SU-DHL-6 (cell line): ENCODE data around the gene MST1.

Experiments
- H2AFZ ChIP-seq: fragments of 200-600 bp; sonication (generic); 2 replicates; pipeline ENCODE4 v1.6.1; 2014; ENCODE audit warnings: low read depth, mild to moderate bottlenecking, moderate library complexity, mixed read lengths, antibody characterized with exemption, low read length; ENCODE audit not compliant: severe bottlenecking
- H3F3A ChIP-seq: fragments of 200-600 bp; shearing (Covaris generic); 2 replicates; pipeline ENCODE4 v1.6.0; 2016; ENCODE audit warnings: antibody characterized with exemption, mild to moderate bottlenecking; ENCODE audit not compliant: insufficient read depth
- H3K27ac ChIP-seq: fragments of 200-600 bp; sonication (generic); 2 replicates; pipeline ENCODE4 v1.5.1; 2016; ENCODE audit warnings: low read depth, mild to moderate bottlenecking, low read length, moderate library complexity, mixed read lengths
- H3K27me3 ChIP-seq: fragments of 200-600 bp; sonication (generic), shearing (Covaris generic); 2 replicates; pipeline ENCODE4 v1.6.0; 2014; ENCODE audit warnings: mild to moderate bottlenecking, low read length
- H3K36me3 ChIP-seq: fragments of 200-600 bp; sonication (generic); 2 replicates; pipeline ENCODE4 v1.6.1; 2014; ENCODE audit warnings: mild to moderate bottlenecking, low read length, mixed read lengths
- H3K4me2 ChIP-seq: fragments of 300-600, 200-600 bp; shearing (Covaris generic), sonication (generic); 2 replicates; pipeline ENCODE4 v1.6.0; 2014; ENCODE audit warnings: low read length, low read depth, mild to moderate bottlenecking; ENCODE audit not compliant: poor library complexity, severe bottlenecking
- H3K4me3 ChIP-seq: fragments of 200-600 bp; sonication (generic); 2 replicates; pipeline ENCODE4 v1.5.1; 2014; ENCODE audit warnings: antibody characterized with exemption, low read length, mild to moderate bottlenecking, mixed read lengths; ENCODE audit not compliant: insufficient read depth, poor library complexity, severe bottlenecking
- H3K79me2 ChIP-seq: fragments of 200-600 bp; sonication (generic); 2 replicates; pipeline ENCODE4 v1.6.1; 2014; ENCODE audit warnings: mild to moderate bottlenecking, low read length, moderate library complexity; ENCODE audit not compliant: insufficient read depth
- H3K9ac ChIP-seq: fragments of 200-600 bp; sonication (generic); 2 replicates; pipeline ENCODE4 v1.7.0; 2014; ENCODE audit warnings: mild to moderate bottlenecking, low read length
- H3K9me2 ChIP-seq: fragments of 200-600 bp; sonication (generic); replicated peaks from 2 replicates; pipeline ENCODE4 v1.6.1; 2014; ENCODE audit warnings: low read length; ENCODE audit not compliant: insufficient read depth
- H3K9me3 ChIP-seq: fragments of 200-600 bp; sonication (generic); 2 replicates; pipeline ENCODE4 v1.6.1; 2014; ENCODE audit warnings: low read length, mixed read lengths; ENCODE audit not compliant: insufficient read depth
- H4K20me1 ChIP-seq: fragments of 200-600 bp; sonication (generic); 2 replicates; pipeline ENCODE4 v1.6.1; 2014; ENCODE audit warnings: low read depth, mild to moderate bottlenecking, antibody characterized with exemption, low read length, moderate library complexity, mixed read lengths
- EZH2phosphoT487 ChIP-seq: fragments of 200-600 bp; sonication (generic), shearing (Covaris generic); conservative IDR thresholded peaks from 2 replicates; pipeline ENCODE4 v1.6.1; 2018; ENCODE audit warnings: mild to moderate bottlenecking, antibody characterized with exemption, low read length, moderate library complexity, mixed read lengths
- TF ChIP-seq, protein P1 (sequence below): fragments of 200-600 bp; sonication (generic); IDR thresholded peaks from one replicate; pipeline ENCODE4 v1.5.1; 2017; ENCODE audit warnings: antibody characterized with exemption, mild to moderate bottlenecking, low read length, moderate library complexity; ENCODE audit not compliant: insufficient read depth, poor library complexity, severe bottlenecking

Gene MST1

DNA sequence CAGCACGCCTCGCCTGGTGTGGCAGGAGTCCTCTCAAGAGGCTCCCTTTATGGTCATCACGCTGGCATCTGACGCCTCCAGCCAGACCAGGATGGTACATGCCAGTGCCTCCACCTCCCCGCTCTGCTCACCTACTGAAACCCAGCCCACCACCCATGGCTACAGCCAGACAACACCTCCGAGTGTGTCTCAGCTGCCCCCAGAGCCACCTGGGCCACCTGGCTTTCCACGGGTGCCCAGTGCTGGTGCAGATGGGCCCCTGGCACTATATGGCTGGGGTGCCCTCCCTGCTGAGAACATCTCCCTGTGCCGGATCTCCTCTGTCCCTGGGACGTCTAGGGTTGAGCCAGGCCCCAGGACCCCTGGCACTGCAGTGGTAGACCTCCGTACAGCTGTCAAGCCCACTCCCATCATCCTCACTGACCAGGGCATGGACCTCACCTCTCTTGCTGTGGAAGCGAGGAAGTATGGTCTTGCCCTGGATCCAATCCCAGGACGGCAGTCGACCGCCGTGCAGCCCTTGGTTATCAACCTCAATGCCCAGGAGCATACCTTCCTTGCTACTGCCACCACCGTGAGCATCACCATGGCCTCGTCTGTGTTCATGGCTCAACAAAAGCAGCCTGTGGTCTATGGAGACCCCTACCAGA lies 35.0 kb downstream of the MST1 start:
- H3K27ac ChIP-seq = no peak overlapping the region
- H2AFZ ChIP-seq = no peak overlapping the region
- H3F3A ChIP-seq = no peaks in the 10 kb centered on the region
- no peaks in the 10 kb centered on the region for H3K9me3 ChIP-seq
- no peaks in the 10 kb centered on the region for H3K79me2 ChIP-seq
- no peaks in the 10 kb centered on the region for H3K27me3 ChIP-seq
- no peaks in the 10 kb centered on the region for H3K9me2 ChIP-seq
- no peak overlapping the region for H3K4me3 ChIP-seq
- H3K9ac ChIP-seq = no peak overlapping the region
- no peak overlapping the region for H3K4me2 ChIP-seq
- H3K36me3 ChIP-seq = no peaks in the 10 kb centered on the region
- no peaks in the 10 kb centered on the region for H4K20me1 ChIP-seq
- TF ChIP-seq EZH2phosphoT487 = no peak
- TF ChIP-seq, protein P1, sequence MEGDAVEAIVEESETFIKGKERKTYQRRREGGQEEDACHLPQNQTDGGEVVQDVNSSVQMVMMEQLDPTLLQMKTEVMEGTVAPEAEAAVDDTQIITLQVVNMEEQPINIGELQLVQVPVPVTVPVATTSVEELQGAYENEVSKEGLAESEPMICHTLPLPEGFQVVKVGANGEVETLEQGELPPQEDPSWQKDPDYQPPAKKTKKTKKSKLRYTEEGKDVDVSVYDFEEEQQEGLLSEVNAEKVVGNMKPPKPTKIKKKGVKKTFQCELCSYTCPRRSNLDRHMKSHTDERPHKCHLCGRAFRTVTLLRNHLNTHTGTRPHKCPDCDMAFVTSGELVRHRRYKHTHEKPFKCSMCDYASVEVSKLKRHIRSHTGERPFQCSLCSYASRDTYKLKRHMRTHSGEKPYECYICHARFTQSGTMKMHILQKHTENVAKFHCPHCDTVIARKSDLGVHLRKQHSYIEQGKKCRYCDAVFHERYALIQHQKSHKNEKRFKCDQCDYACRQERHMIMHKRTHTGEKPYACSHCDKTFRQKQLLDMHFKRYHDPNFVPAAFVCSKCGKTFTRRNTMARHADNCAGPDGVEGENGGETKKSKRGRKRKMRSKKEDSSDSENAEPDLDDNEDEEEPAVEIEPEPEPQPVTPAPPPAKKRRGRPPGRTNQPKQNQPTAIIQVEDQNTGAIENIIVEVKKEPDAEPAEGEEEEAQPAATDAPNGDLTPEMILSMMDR = no peak

GRCh38 chr3:49653621-49654020 lies 35.7 kb downstream of the MST1 start:
- Histone ChIP-seq H3K79me2 (no peaks in the 10 kb centered on the region), H3K4me2 (no peak overlapping the region), H3F3A (no peaks in the 10 kb centered on the region), H3K9me3 (no peaks in the 10 kb centered on the region), H3K9ac (no peak overlapping the region), H2AFZ (no peak overlapping the region), H4K20me1 (no peaks in the 10 kb centered on the region), H3K9me2 (no peaks in the 10 kb centered on the region), H3K27ac (no peak overlapping the region), H3K36me3 (no peaks in the 10 kb centered on the region), H3K27me3 (no peaks in the 10 kb centered on the region), H3K4me3 (no peak overlapping the region)
- TF ChIP-seq EZH2phosphoT487 = no peak
- TF ChIP-seq, protein P1 = no peak

GRCh38 chr3:49652903-49653415 lies 36.3 kb downstream of the MST1 start:
- TF ChIP-seq EZH2phosphoT487 = no peak
- TF ChIP-seq, protein P1 = no peak

More at GRCh38 chr3:49652903-49653415, 36.3 kb downstream of the MST1 start:
- Histone ChIP-seq H3F3A (no peaks in the 10 kb centered on the region), H3K27me3 (no peaks in the 10 kb centered on the region), H3K4me3 (no peak overlapping the region), H3K9me2 (no peaks in the 10 kb centered on the region), H3K36me3 (no peaks in the 10 kb centered on the region), H3K27ac (no peak overlapping the region), H3K9me3 (no peaks in the 10 kb centered on the region), H3K79me2 (no peaks in the 10 kb centered on the region), H3K9ac (no peak overlapping the region), H3K4me2 (no peak overlapping the region), H2AFZ (no peak overlapping the region), H4K20me1 (no peaks in the 10 kb centered on the region)
